Liver (tissue), 9 donors: ENCODE results near the gene CYTH3. TPM values are rescaled to one million over a fixed set of nuclear protein-coding genes. Genes with fewer than 3 reads are reported as not detected.

Experiments
- DNase-seq: peaks from one replicate; pipeline ENCODE4 v3.0.0-alpha.2; 2017; ENCODE audit warnings: low spot score
- H3K27ac ChIP-seq, 2 donors: one replicate each; pipeline ENCODE4 v1.7.0; 2013; ENCODE audit warnings: inconsistent platforms in 2 of 2, low read length in 2 of 2, control low read depth in 1 of 2, low read depth in 1 of 2, mild to moderate bottlenecking in 1 of 2
- H3K27me3 ChIP-seq, 4 donors: one replicate each; pipeline versions ENCODE4 v1.6.1 to v1.7.0; 2013; ENCODE audit warnings: low read length in 3 of 4, inconsistent platforms in 1 of 4, mild to moderate bottlenecking in 1 of 4, moderate library complexity in 1 of 4; ENCODE audit not compliant: control insufficient read depth in 4 of 4, insufficient read depth in 4 of 4
- H3K36me3 ChIP-seq, 4 donors: one replicate each; pipeline versions ENCODE4 v1.6.1 to v1.7.0; 2013; ENCODE audit warnings: low read length in 3 of 4, mild to moderate bottlenecking in 3 of 4, low read depth in 1 of 4, moderate library complexity in 1 of 4; ENCODE audit not compliant: control insufficient read depth in 4 of 4, insufficient read depth in 3 of 4
- H3K4me1 ChIP-seq, 4 donors: one replicate each; pipeline versions ENCODE4 v1.6.1 to v1.7.0; 2013; ENCODE audit warnings: low read length in 3 of 4, mild to moderate bottlenecking in 3 of 4, moderate library complexity in 1 of 4; ENCODE audit not compliant: control insufficient read depth in 4 of 4, insufficient read depth in 4 of 4
- H3K4me3 ChIP-seq, 3 donors: one replicate each; pipeline versions ENCODE4 v1.6.1 to v1.7.0; 2013; ENCODE audit warnings: low read length in 3 of 3, control low read depth in 1 of 3, low read depth in 1 of 3, mild to moderate bottlenecking in 1 of 3
- H3K9ac ChIP-seq, 2 donors: one replicate each; pipeline ENCODE4 v1.7.0; 2013; ENCODE audit warnings: low read length in 2 of 2, mild to moderate bottlenecking in 2 of 2, moderate library complexity in 2 of 2, control low read depth in 1 of 2, low read depth in 1 of 2
- H3K9me3 ChIP-seq, 4 donors: one replicate each; pipeline versions ENCODE4 v1.6.1 to v1.7.0; 2013; ENCODE audit warnings: low read length in 3 of 4; ENCODE audit not compliant: control insufficient read depth in 4 of 4
- EGR1 ChIP-seq, 2 donors: IDR thresholded peaks; 2 replicates each; pipeline ENCODE4 v1.6.1; 2016 to 2018; ENCODE audit warnings: antibody characterized with exemption in 2 of 2, low read depth in 2 of 2
- FOXA1 ChIP-seq: IDR thresholded peaks from 2 replicates; pipeline ENCODE4 v1.6.1; 2016; ENCODE audit warnings: antibody characterized with exemption
- FOXA2 ChIP-seq: IDR thresholded peaks from 2 replicates; pipeline ENCODE4 v1.6.1; 2016; ENCODE audit warnings: antibody characterized with exemption
- GABPA ChIP-seq, 2 donors: IDR thresholded peaks in 1 of 2; conservative IDR thresholded peaks in 1 of 2; 2 replicates each; pipeline ENCODE4 v1.6.1; 2016; ENCODE audit warnings: antibody characterized with exemption in 2 of 2, mild to moderate bottlenecking in 1 of 2, moderate library complexity in 1 of 2
- HNF4A ChIP-seq, 2 donors: conservative IDR thresholded peaks; 2 replicates each; pipeline ENCODE4 v1.6.1; 2016; ENCODE audit warnings: antibody characterized with exemption in 2 of 2, mild to moderate bottlenecking in 2 of 2
- HNF4G ChIP-seq: IDR thresholded peaks from 2 replicates; pipeline ENCODE4 v1.6.1; 2016; ENCODE audit warnings: antibody characterized with exemption
- JUND ChIP-seq, 2 donors: IDR thresholded peaks; 2 replicates each; pipeline ENCODE4 v1.6.1; 2016; ENCODE audit warnings: antibody characterized with exemption in 2 of 2
- NR2F2 ChIP-seq: IDR thresholded peaks from 2 replicates; pipeline ENCODE4 v1.6.1; 2016; ENCODE audit warnings: antibody characterized with exemption
- RAD21 ChIP-seq, 2 donors: IDR thresholded peaks; 2 replicates each; pipeline ENCODE4 v1.6.1; 2016; ENCODE audit warnings: antibody characterized with exemption in 2 of 2, mild to moderate bottlenecking in 2 of 2
- RXRA ChIP-seq, 2 donors: IDR thresholded peaks; 2 replicates each; pipeline ENCODE4 v1.6.1; 2017 to 2018; ENCODE audit warnings: antibody characterized with exemption in 2 of 2, mild to moderate bottlenecking in 1 of 2
- SP1 ChIP-seq: IDR thresholded peaks from 2 replicates; pipeline ENCODE4 v1.6.1; 2018; ENCODE audit warnings: antibody characterized with exemption, mild to moderate bottlenecking
- TAF1 ChIP-seq: conservative IDR thresholded peaks from 2 replicates; pipeline ENCODE4 v1.6.1; 2016; ENCODE audit warnings: antibody characterized with exemption, mild to moderate bottlenecking
- YY1 ChIP-seq: IDR thresholded peaks from 2 replicates; pipeline ENCODE4 v1.6.1; 2016; ENCODE audit warnings: antibody characterized with exemption, mild to moderate bottlenecking
- WGBS: extraction: QIAGEN DNeasy Blood & Tissue Kit; methylation state at CpG from one replicate; pipeline ENCODE4 v1.1.7; 2013; 5-methylcytosine and 5-hydroxymethylcytosine counted together
- polyA plus RNA-seq, 2 donors: library from polyadenylated mRNA; stranded (reverse) in 1 of 2; unstranded in 1 of 2; fragments of 200-250 nt in 1 of 2; fragments of >200 nt in 1 of 2; fragmentation: Nextera tagmentation in 1 of 2; extraction: Ambion mirVana in 1 of 2; gene quantifications; one replicate each; pipeline versions ENCODE4 v1.2.1 to v1.2.3, GENCODE V29; 2013 to 2015
- total RNA-seq, 2 donors: library from RNA; depleted of rRNA; stranded (reverse); fragments of >200 nt; gene quantifications; one replicate each; pipeline ENCODE4 v1.2.3, GENCODE V29; 2014
- TF ChIP-seq, protein P1 (sequence below): IDR thresholded peaks from 2 replicates; pipeline ENCODE4 v1.6.1; 2016; ENCODE audit warnings: antibody characterized with exemption, mild to moderate bottlenecking
- TF ChIP-seq, protein P2 (sequence below): IDR thresholded peaks from 2 replicates; pipeline ENCODE4 v1.6.1; 2016; ENCODE audit warnings: antibody characterized with exemption
- TF ChIP-seq, protein P3 (sequence below): IDR thresholded peaks from 2 replicates; pipeline ENCODE4 v1.6.1; 2016; ENCODE audit warnings: antibody characterized with exemption
- TF ChIP-seq, protein P4 (sequence below): fragments of 150-350 bp; IDR thresholded peaks from 2 replicates; pipeline ENCODE4 v1.5.1; 2017; ENCODE audit warnings: improper control_type of control experiment, low read depth, low read length; ENCODE audit not compliant: missing input control
- TF ChIP-seq, protein P5 (sequence below): IDR thresholded peaks from 2 replicates; pipeline ENCODE4 v1.6.1; 2016; ENCODE audit warnings: antibody characterized with exemption
- donor health status: healthy.
- donor health status: healthy.
- donor health status: healthy.
- donor health status: healthy.
- donor health status: healthy.

CYTH3 gene
- total and polyA plus RNA-seq, 4 donors, result 1.1 to 6.3 (median 3.7) TPM

DNA sequence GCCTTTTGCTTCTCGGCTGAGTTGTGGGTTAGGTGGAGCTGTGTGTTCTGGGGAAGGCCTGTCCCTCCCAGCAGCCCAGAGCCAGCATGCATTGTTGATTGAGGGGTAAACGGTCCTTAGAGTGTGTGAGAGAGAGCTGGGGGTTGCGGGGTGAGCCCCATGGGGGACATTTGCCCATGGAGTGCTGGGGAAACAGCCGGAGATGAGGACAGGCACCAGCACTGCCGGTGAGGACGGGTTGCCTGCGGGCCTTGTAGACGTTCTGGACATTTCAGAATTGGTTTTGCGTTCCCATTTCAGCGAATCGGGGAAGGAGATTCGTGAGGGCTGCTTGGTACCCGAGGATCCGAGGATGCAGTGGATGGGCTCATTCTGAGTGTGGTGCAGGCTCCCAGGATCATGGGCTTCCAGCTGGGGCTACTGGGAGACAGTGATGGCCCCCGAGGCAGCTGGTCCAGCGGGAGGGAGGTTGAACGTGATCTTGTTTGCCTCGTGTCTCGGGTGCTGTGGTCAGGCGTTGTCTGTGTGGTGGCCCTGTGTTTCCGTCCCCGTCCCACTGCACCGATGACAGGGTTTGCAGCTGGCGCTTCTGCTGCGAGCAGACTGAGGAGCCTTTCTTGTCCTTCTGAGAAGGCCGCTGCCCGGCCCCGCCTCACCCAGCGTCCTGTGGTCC, 113.9 kb downstream of the CYTH3 start (continued):
- TF ChIP-seq TAF1, result no peak

DNA sequence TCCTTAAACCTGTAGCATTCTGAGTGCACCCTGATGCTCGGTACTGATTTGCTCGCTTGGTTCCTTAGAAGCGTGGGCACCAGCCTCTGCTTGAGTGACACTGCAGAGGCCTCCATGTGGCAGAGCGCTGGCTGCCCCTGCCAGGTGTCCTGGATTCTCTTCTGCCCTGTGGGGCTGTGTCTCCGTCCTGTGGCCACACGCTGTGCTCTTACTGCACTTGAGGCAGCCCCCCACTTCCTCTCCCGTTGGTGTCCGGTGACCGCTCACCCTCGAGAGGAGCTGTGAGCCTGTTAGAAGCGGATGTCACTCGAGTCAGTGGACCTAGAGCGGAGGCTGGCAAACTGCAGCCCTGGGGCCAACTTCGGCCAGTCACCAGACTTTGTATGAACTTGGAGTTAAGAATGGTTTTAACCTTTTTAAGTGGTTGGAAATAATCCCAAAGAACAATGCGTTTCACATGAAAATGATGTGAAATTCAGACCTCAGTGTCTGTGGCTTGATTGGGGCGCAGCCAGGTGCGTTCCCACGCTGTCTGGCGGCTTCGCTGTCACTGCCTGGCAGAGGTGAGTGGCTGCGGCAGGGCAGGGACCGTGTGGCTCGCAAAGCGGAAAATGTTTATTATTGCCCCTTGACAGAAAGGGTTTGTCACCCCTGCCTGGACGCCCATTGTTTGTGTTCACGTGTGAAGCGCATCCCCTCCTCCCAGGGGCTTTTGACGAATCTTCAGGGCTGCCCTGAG, 114.6 kb downstream of the CYTH3 start:
- H3K27ac ChIP-seq, result no peak overlapping the region
- 96% methylated on average over 28 of the region's 28 CpGs for WGBS
- H3K4me1 ChIP-seq, result no peaks in the 10 kb centered on the region
- peaks cover 14 to 58% (median 23%) of the 10 kb centered on the region in 4 donors for H3K36me3 ChIP-seq
- no peak for DNase-seq
- TF ChIP-seq, protein P1, sequence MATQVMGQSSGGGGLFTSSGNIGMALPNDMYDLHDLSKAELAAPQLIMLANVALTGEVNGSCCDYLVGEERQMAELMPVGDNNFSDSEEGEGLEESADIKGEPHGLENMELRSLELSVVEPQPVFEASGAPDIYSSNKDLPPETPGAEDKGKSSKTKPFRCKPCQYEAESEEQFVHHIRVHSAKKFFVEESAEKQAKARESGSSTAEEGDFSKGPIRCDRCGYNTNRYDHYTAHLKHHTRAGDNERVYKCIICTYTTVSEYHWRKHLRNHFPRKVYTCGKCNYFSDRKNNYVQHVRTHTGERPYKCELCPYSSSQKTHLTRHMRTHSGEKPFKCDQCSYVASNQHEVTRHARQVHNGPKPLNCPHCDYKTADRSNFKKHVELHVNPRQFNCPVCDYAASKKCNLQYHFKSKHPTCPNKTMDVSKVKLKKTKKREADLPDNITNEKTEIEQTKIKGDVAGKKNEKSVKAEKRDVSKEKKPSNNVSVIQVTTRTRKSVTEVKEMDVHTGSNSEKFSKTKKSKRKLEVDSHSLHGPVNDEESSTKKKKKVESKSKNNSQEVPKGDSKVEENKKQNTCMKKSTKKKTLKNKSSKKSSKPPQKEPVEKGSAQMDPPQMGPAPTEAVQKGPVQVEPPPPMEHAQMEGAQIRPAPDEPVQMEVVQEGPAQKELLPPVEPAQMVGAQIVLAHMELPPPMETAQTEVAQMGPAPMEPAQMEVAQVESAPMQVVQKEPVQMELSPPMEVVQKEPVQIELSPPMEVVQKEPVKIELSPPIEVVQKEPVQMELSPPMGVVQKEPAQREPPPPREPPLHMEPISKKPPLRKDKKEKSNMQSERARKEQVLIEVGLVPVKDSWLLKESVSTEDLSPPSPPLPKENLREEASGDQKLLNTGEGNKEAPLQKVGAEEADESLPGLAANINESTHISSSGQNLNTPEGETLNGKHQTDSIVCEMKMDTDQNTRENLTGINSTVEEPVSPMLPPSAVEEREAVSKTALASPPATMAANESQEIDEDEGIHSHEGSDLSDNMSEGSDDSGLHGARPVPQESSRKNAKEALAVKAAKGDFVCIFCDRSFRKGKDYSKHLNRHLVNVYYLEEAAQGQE, result no peak
- TF ChIP-seq YY1 (no peak), FOXA2 (no peak), TAF1 (no peak), RAD21 (IDR thresholded peaks at IDR 0.05) (no peak), JUND (IDR thresholded peaks at IDR 0.05) (no peak), RXRA (IDR thresholded peaks at IDR 0.05) (no peak), SP1 (no peak), FOXA1 (no peak), HNF4G (no peak), GABPA (IDR thresholded peaks at IDR 0.05 in 1 of 2, conservative IDR thresholded peaks at IDR 0.05 in 1 of 2) (no peak), EGR1 (IDR thresholded peaks at IDR 0.05; ENCODE audit: low read depth in 2 of 2) (no peak), HNF4A (conservative IDR thresholded peaks at IDR 0.05) (no peak), NR2F2 (no peak)
- TF ChIP-seq, protein P2, sequence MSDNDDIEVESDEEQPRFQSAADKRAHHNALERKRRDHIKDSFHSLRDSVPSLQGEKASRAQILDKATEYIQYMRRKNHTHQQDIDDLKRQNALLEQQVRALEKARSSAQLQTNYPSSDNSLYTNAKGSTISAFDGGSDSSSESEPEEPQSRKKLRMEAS, result no peak
- TF ChIP-seq, protein P3, sequence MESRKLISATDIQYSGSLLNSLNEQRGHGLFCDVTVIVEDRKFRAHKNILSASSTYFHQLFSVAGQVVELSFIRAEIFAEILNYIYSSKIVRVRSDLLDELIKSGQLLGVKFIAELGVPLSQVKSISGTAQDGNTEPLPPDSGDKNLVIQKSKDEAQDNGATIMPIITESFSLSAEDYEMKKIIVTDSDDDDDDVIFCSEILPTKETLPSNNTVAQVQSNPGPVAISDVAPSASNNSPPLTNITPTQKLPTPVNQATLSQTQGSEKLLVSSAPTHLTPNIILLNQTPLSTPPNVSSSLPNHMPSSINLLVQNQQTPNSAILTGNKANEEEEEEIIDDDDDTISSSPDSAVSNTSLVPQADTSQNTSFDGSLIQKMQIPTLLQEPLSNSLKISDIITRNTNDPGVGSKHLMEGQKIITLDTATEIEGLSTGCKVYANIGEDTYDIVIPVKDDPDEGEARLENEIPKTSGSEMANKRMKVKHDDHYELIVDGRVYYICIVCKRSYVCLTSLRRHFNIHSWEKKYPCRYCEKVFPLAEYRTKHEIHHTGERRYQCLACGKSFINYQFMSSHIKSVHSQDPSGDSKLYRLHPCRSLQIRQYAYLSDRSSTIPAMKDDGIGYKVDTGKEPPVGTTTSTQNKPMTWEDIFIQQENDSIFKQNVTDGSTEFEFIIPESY, result no peak
- TF ChIP-seq, protein P4, sequence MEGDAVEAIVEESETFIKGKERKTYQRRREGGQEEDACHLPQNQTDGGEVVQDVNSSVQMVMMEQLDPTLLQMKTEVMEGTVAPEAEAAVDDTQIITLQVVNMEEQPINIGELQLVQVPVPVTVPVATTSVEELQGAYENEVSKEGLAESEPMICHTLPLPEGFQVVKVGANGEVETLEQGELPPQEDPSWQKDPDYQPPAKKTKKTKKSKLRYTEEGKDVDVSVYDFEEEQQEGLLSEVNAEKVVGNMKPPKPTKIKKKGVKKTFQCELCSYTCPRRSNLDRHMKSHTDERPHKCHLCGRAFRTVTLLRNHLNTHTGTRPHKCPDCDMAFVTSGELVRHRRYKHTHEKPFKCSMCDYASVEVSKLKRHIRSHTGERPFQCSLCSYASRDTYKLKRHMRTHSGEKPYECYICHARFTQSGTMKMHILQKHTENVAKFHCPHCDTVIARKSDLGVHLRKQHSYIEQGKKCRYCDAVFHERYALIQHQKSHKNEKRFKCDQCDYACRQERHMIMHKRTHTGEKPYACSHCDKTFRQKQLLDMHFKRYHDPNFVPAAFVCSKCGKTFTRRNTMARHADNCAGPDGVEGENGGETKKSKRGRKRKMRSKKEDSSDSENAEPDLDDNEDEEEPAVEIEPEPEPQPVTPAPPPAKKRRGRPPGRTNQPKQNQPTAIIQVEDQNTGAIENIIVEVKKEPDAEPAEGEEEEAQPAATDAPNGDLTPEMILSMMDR, result no peak
- TF ChIP-seq, protein P5, sequence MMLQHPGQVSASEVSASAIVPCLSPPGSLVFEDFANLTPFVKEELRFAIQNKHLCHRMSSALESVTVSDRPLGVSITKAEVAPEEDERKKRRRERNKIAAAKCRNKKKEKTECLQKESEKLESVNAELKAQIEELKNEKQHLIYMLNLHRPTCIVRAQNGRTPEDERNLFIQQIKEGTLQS, result no peak
- no peak overlapping the region for H3K9ac ChIP-seq
- H3K9me3 ChIP-seq, result no peaks in the 10 kb centered on the region
- no peaks in the 10 kb centered on the region for H3K27me3 ChIP-seq
- H3K4me3 ChIP-seq, result no peak overlapping the region
